Dermis blood vessel endothelial cell (primary cell): Measurements from ENCODE around the gene EMILIN2. TPM values are rescaled to one million over a fixed set of nuclear protein-coding genes. Genes with fewer than 3 reads are reported as not detected.
"Not testable (repeated sequence)": the region's sequence is repeated elsewhere in the genome, so short reads cannot be mapped to it uniquely, and the experiment has no call there.

Experiments
- DNase-seq: peaks from one replicate; pipeline ENCODE4 v3.0.0; 2010
- total RNA-seq: library from RNA; depleted of rRNA; stranded (reverse); fragments of >200 nt; gene quantifications from 2 replicates; pipeline ENCODE4 v1.2.3, GENCODE V29; 2014

The EMILIN2 gene
- total RNA-seq, 1 donor from 2014 or later, result 4.4 TPM

GRCh38 chr18:2901423-2901985, 54.7 kb downstream of the EMILIN2 start:
- DNase-seq, result no peak

GRCh38 chr18:2902327-2902726, 55.5 kb downstream of the EMILIN2 start:
- no peak for DNase-seq

- peak; percentile 15 for DNase-seq
Measured at GRCh38 chr18:2903006-2903405, 56.2 kb downstream of the EMILIN2 start.

GRCh38 chr18:2905854-2906703, 59.3 kb downstream of the EMILIN2 start:
- peak; percentile 61 for DNase-seq

- peak; percentile 44 for DNase-seq
Measured at GRCh38 chr18:2906704-2907549, 60.1 kb downstream of the EMILIN2 start.

- no peak for DNase-seq
Measured at GRCh38 chr18:2907550-2908135, 60.8 kb downstream of the EMILIN2 start.

GRCh38 chr18:2908166-2908945, 61.5 kb downstream of the EMILIN2 start:
- no peak for DNase-seq

- DNase-seq, result no peak
Measured at GRCh38 chr18:2908946-2909335, 62.1 kb downstream of the EMILIN2 start.

GRCh38 chr18:2909431-2910140, 62.8 kb downstream of the EMILIN2 start:
- DNase-seq, result no peak

GRCh38 chr18:2910261-2910660, 63.5 kb downstream of the EMILIN2 start:
- no peak for DNase-seq

- no peak for DNase-seq
Measured at GRCh38 chr18:2910751-2911425, 64.1 kb downstream of the EMILIN2 start.

- no peak for DNase-seq
Measured at GRCh38 chr18:2911533-2911932, 64.7 kb downstream of the EMILIN2 start.

GRCh38 chr18:2912357-2913299, 65.8 kb downstream of the EMILIN2 start:
- no peak for DNase-seq

- no peak for DNase-seq
Measured at GRCh38 chr18:2913398-2914005, 66.7 kb downstream of the EMILIN2 start.

- no peak for DNase-seq
Measured at GRCh38 chr18:2914185-2914880, 67.5 kb downstream of the EMILIN2 start.

- DNase-seq, result no peak
Measured at GRCh38 chr18:2914881-2915240, 68.1 kb downstream of the EMILIN2 start.

- not testable (repeated sequence) for DNase-seq
Measured at GRCh38 chr18:2915486-2915885, 68.7 kb downstream of the EMILIN2 start.

- DNase-seq, result peak; percentile 47
Measured at GRCh38 chr18:2916184-2916583, 69.4 kb downstream of the EMILIN2 start.
